HepG2 (cell line): ENCODE measurements around the gene ZMYND10. TPM values are rescaled to one million over a fixed set of nuclear protein-coding genes. Genes with fewer than 3 reads are reported as not detected.

Experiments used
- ARID3A ChIP-seq: IDR thresholded peaks from 2 replicates; pipeline ENCODE4 v1.6.1; 2012; ENCODE audit warnings: low read depth, low read length, improper control_type of control experiment
- GATAD2A ChIP-seq: IDR thresholded peaks from 2 replicates; pipeline ENCODE4 v1.6.1; 2016
- HCFC1 ChIP-seq: fragments of 150-350 bp; IDR thresholded peaks from 2 replicates; pipeline ENCODE4 v1.6.1; 2014; ENCODE audit warnings: low read depth, low read length
- HDAC1 ChIP-seq: sonication (generic); formaldehyde crosslinking; IDR thresholded peaks from 2 replicates; pipeline ENCODE4 v1.5.1; 2020; ENCODE audit warnings: mild to moderate bottlenecking, missing genetic modification reagents
- RBM39 ChIP-seq: fragments of 200-400 bp; formaldehyde crosslinking; IDR thresholded peaks from one replicate; pipeline ENCODE4 v1.6.1; 2018; ENCODE audit warnings: antibody characterized with exemption, mild to moderate bottlenecking, low read depth, low read length; ENCODE audit not compliant: poor library complexity, severe bottlenecking
- SMAD9 ChIP-seq: sonication (generic); formaldehyde crosslinking; IDR thresholded peaks from 2 replicates; pipeline ENCODE4 v1.5.1; 2020; ENCODE audit warnings: mild to moderate bottlenecking, missing genetic modification reagents
- SRSF1 ChIP-seq: fragments of 200-400 bp; formaldehyde crosslinking; optimal IDR thresholded peaks from 2 replicates; pipeline ENCODE3; 2017; ENCODE audit warnings: mild to moderate bottlenecking, low read depth, low read length, moderate library complexity
- ZNF292 ChIP-seq: sonication (generic); formaldehyde crosslinking; IDR thresholded peaks from 2 replicates; pipeline ENCODE4 v1.8.1; 2022; ENCODE audit warnings: mild to moderate bottlenecking, low read depth, missing genetic modification reagents, borderline replicate concordance
- ZNF296 ChIP-seq: sonication (generic); formaldehyde crosslinking; conservative IDR thresholded peaks from 2 replicates; pipeline ENCODE4 v1.5.0; 2020; ENCODE audit warnings: mild to moderate bottlenecking, missing genetic modification reagents
- ZNF326 ChIP-seq: sonication (generic); formaldehyde crosslinking; IDR thresholded peaks from 2 replicates; pipeline ENCODE4 v1.4.0; 2020; ENCODE audit warnings: missing genetic modification reagents, borderline replicate concordance
- ZNF549 ChIP-seq: sonication (generic); formaldehyde crosslinking; IDR thresholded peaks from 2 replicates; pipeline ENCODE4 v1.5.0; 2020; ENCODE audit warnings: missing genetic modification reagents
- ZNF570 ChIP-seq: sonication (generic); formaldehyde crosslinking; IDR thresholded peaks from 2 replicates; pipeline ENCODE4 v1.4.0; 2020; ENCODE audit warnings: mild to moderate bottlenecking, missing genetic modification reagents, borderline replicate concordance
- ZNF589 ChIP-seq: sonication (generic); formaldehyde crosslinking; conservative IDR thresholded peaks from 2 replicates; pipeline ENCODE4 v1.8.0; 2022; ENCODE audit warnings: mild to moderate bottlenecking, moderate library complexity, missing genetic modification reagents
- polyA plus RNA-seq, 8 experiments: library from polyadenylated mRNA; depleted of rRNA in 3 of 8; stranded (reverse) in 7 of 8; unstranded in 1 of 8; fragments of >200 nt; fragmentation: Illumina TruSeq in 4 of 8; extraction: Trizol in 4 of 8; gene quantifications; 2 replicates each; pipeline versions ENCODE4 v1.2.1 to v1.2.3, GENCODE V29; 2011 to 2016; ENCODE audit warnings: low read depth in 4 of 8, missing spikeins in 1 of 8, mixed read lengths in 1 of 8; ENCODE audit not compliant: insufficient read depth in 1 of 8
- total RNA-seq, 5 experiments: library from RNA; depleted of rRNA; stranded (reverse); fragments of >200 nt; fragmentation: Illumina TruSeq; extraction: Trizol; gene quantifications; 2 replicates each; pipeline ENCODE4 v1.2.3, GENCODE V29; 2016; ENCODE audit warnings: low read depth in 1 of 5
- TF ChIP-seq, protein P1 (sequence below): sonication (generic); formaldehyde crosslinking; IDR thresholded peaks from 2 replicates; pipeline ENCODE4 v1.4.0; 2020; ENCODE audit warnings: missing genetic modification reagents, borderline replicate concordance
- TF ChIP-seq, protein P2 (sequence below): sonication (generic); formaldehyde crosslinking; IDR thresholded peaks from 2 replicates; pipeline ENCODE4 v1.4.0; 2020; ENCODE audit warnings: missing genetic modification reagents

The ZMYND10 gene
- total and polyA plus RNA-seq, 2 of the 13 experiments (the other 11 are each of a cell fraction or from before 2014, with no cell fraction given) = 0.60 to 0.74 TPM

DNA sequence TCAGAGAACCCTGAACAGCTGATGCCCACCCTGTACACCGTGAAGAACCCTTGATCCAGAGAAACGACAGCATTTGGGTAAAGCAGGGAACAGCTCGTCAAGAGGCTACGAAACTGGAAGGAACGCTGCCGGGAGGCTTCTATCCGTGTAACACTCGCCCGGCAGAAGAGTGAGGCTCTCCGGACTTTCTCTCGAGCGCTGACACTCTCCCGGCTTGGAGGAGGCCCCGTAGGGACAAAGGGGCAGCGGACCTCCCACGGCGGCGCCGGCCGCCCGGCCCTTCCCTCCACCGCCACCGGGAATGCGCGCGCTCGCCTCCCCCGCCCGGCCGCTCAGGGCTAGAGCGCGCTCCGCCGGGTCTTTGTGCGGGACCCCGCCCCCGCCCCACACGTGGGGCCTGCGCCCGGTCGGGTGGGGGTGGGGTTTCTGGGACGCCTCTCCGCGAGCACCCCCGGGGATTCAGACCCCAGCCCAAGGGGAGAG is 24.6 kb downstream of the ZMYND10 start (continued):
- TF ChIP-seq, protein P1, sequence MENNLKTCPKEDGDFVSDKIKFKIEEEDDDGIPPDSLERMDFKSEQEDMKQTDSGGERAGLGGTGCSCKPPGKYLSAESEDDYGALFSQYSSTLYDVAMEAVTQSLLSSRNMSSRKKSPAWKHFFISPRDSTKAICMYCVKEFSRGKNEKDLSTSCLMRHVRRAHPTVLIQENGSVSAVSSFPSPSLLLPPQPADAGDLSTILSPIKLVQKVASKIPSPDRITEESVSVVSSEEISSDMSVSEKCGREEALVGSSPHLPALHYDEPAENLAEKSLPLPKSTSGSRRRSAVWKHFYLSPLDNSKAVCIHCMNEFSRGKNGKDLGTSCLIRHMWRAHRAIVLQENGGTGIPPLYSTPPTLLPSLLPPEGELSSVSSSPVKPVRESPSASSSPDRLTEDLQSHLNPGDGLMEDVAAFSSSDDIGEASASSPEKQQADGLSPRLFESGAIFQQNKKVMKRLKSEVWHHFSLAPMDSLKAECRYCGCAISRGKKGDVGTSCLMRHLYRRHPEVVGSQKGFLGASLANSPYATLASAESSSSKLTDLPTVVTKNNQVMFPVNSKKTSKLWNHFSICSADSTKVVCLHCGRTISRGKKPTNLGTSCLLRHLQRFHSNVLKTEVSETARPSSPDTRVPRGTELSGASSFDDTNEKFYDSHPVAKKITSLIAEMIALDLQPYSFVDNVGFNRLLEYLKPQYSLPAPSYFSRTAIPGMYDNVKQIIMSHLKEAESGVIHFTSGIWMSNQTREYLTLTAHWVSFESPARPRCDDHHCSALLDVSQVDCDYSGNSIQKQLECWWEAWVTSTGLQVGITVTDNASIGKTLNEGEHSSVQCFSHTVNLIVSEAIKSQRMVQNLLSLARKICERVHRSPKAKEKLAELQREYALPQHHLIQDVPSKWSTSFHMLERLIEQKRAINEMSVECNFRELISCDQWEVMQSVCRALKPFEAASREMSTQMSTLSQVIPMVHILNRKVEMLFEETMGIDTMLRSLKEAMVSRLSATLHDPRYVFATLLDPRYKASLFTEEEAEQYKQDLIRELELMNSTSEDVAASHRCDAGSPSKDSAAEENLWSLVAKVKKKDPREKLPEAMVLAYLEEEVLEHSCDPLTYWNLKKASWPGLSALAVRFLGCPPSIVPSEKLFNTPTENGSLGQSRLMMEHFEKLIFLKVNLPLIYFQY (CRISPR knock-in tag) = no peak
- TF ChIP-seq, protein P2, sequence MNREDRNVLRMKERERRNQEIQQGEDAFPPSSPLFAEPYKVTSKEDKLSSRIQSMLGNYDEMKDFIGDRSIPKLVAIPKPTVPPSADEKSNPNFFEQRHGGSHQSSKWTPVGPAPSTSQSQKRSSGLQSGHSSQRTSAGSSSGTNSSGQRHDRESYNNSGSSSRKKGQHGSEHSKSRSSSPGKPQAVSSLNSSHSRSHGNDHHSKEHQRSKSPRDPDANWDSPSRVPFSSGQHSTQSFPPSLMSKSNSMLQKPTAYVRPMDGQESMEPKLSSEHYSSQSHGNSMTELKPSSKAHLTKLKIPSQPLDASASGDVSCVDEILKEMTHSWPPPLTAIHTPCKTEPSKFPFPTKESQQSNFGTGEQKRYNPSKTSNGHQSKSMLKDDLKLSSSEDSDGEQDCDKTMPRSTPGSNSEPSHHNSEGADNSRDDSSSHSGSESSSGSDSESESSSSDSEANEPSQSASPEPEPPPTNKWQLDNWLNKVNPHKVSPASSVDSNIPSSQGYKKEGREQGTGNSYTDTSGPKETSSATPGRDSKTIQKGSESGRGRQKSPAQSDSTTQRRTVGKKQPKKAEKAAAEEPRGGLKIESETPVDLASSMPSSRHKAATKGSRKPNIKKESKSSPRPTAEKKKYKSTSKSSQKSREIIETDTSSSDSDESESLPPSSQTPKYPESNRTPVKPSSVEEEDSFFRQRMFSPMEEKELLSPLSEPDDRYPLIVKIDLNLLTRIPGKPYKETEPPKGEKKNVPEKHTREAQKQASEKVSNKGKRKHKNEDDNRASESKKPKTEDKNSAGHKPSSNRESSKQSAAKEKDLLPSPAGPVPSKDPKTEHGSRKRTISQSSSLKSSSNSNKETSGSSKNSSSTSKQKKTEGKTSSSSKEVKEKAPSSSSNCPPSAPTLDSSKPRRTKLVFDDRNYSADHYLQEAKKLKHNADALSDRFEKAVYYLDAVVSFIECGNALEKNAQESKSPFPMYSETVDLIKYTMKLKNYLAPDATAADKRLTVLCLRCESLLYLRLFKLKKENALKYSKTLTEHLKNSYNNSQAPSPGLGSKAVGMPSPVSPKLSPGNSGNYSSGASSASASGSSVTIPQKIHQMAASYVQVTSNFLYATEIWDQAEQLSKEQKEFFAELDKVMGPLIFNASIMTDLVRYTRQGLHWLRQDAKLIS = no peak
- no peak for TF ChIP-seq ZNF292
- TF ChIP-seq SMAD9 = no peak
- TF ChIP-seq ZNF326 (CRISPR knock-in tag) = no peak
- peak; percentile 12 for TF ChIP-seq SRSF1
- TF ChIP-seq HCFC1 = no peak
- TF ChIP-seq ZNF549 (CRISPR knock-in tag) = no peak
- TF ChIP-seq ZNF296 = no peak
- TF ChIP-seq ZNF570 (CRISPR knock-in tag) = no peak
- TF ChIP-seq RBM39 = no peak
- no peak for TF ChIP-seq ZNF589 (CRISPR knock-in tag)
- TF ChIP-seq HDAC1 (CRISPR knock-in tag) = peak; percentile 30; the same call in 1 of the 2 replicates
- TF ChIP-seq GATAD2A (CRISPR knock-in tag) = peak; percentile 21; the same call in 1 of the 2 replicates
- no peak for TF ChIP-seq ARID3A
